VCaP (cell line): ENCODE results near the gene SURF6.

Experiments used
- H3K27ac ChIP-seq: fragments of 450-650 bp; 2 replicates; pipeline ENCODE4 v1.5.1; 2017
- CTCF ChIP-seq: fragments of 450-650 bp; conservative IDR thresholded peaks from 2 replicates; pipeline ENCODE4 v1.5.1; 2017; ENCODE audit warnings: mild to moderate bottlenecking, moderate library complexity

SURF6 gene

GRCh38 chr9:133351908-133352634 is 16.1 kb upstream of the SURF6 start:
- peak overlapping the region; percentile 98; the same call in 1 of the 2 replicates for H3K27ac ChIP-seq
- TF ChIP-seq CTCF: peak; percentile 74

GRCh38 chr9:133351526-133351907 is 15.5 kb upstream of the SURF6 start:
- H3K27ac ChIP-seq: peak overlapping the region; percentile 98; the same call in 1 of the 2 replicates
- no peak for TF ChIP-seq CTCF

GRCh38 chr9:133349965-133350616 is 14.1 kb upstream of the SURF6 start:
- H3K27ac ChIP-seq: peak overlapping the region; percentile 98
- TF ChIP-seq CTCF: no peak

GRCh38 chr9:133348718-133349573 is 13.0 kb upstream of the SURF6 start:
- TF ChIP-seq CTCF: no peak
- peak overlapping the region; percentile 98 for H3K27ac ChIP-seq

- H3K27ac ChIP-seq: peak within 1 kb of the TSS; percentile 98
- no peak for TF ChIP-seq CTCF
Observed at GRCh38 chr9:133347985-133348717, 12.2 kb upstream of the SURF6 start, which contains the start of the genes MED22 and RPL7A. MED22 (minus strand) TSS chr9:133348131; CDS start chr9:133346662, 1,469 bp downstream. RPL7A (plus strand) TSS chr9:133348218; CDS start chr9:133348244, 26 bp downstream.

- H3K27ac ChIP-seq: peak overlapping the region; percentile 98
- TF ChIP-seq CTCF: 0 out of 2 replicates have a peak, but pooled peaks have one; percentile 9
Observed at GRCh38 chr9:133347515-133347984, 11.6 kb upstream of the SURF6 start.
